GM21737 (cell line): ENCODE results near the gene SYNE3.
A peak's percentile ranks its signal among the peaks of the same experiment; 100 is the strongest.

ENCODE experiments used
- ATAC-seq: cut with Tn5 transposase; IDR thresholded peaks from one replicate; pipeline ENCODE4 v1.9.1; 2021; ENCODE audit warnings: mild to moderate bottlenecking, moderate library complexity; ENCODE audit not compliant: unreplicated experiment

Gene SYNE3

GRCh38 chr14:95516554-95517181 is at the start of gene SYNE3:
Gene SYNE3 (minus strand): TSS chr14:95516650. CDS start chr14:95475821, 40,829 bp downstream.
- peak; percentile 36 for ATAC-seq

- no peak for ATAC-seq
Observed at GRCh38 chr14:95564060-95564459, 47.6 kb upstream of the SYNE3 start.

- no peak for ATAC-seq
Observed at GRCh38 chr14:95562892-95563685, 46.6 kb upstream of the SYNE3 start.

GRCh38 chr14:95561001-95561412 is 44.6 kb upstream of the SYNE3 start:
- ATAC-seq = peak; percentile 73

- ATAC-seq = no peak
Observed at GRCh38 chr14:95559203-95559602, 42.8 kb upstream of the SYNE3 start.

GRCh38 chr14:95557832-95558231 is 41.4 kb upstream of the SYNE3 start:
- no peak for ATAC-seq

- ATAC-seq = no peak
Observed at GRCh38 chr14:95557291-95557690, 40.8 kb upstream of the SYNE3 start.

- no peak for ATAC-seq
Observed at GRCh38 chr14:95555053-95555452, 38.6 kb upstream of the SYNE3 start.

GRCh38 chr14:95553141-95553540 is 36.7 kb upstream of the SYNE3 start:
- ATAC-seq = no peak

GRCh38 chr14:95551435-95551834 is 35.0 kb upstream of the SYNE3 start:
- no peak for ATAC-seq

GRCh38 chr14:95549656-95550585 is 33.5 kb upstream of the SYNE3 start:
- no peak for ATAC-seq

- no peak for ATAC-seq
Observed at GRCh38 chr14:95548328-95548929, 32.0 kb upstream of the SYNE3 start.

GRCh38 chr14:95547626-95548327 is 31.3 kb upstream of the SYNE3 start:
- ATAC-seq = no peak

GRCh38 chr14:95547272-95547625 is 30.8 kb upstream of the SYNE3 start:
- ATAC-seq = no peak

- ATAC-seq = no peak
Observed at GRCh38 chr14:95545515-95546168, 29.2 kb upstream of the SYNE3 start.

- no peak for ATAC-seq
Observed at GRCh38 chr14:95544588-95544987, 28.1 kb upstream of the SYNE3 start.

GRCh38 chr14:95543021-95543420 is 26.6 kb upstream of the SYNE3 start:
- ATAC-seq = no peak

GRCh38 chr14:95541932-95542930 is 25.8 kb upstream of the SYNE3 start:
- ATAC-seq = no peak

GRCh38 chr14:95541346-95541745 is 24.9 kb upstream of the SYNE3 start:
- no peak for ATAC-seq
